ENCODE measurements around the gene PIGBOS1. TPM values are rescaled to one million over a fixed set of nuclear protein-coding genes. Genes with fewer than 3 reads are reported as not detected.
"Not testable (repeated sequence)": the region's sequence is repeated elsewhere in the genome, so short reads cannot be mapped to it uniquely, and the experiment has no call there.

The PIGBOS1 gene
- total RNA-seq, 1 donor from 2014 or later = 12.5 TPM

GRCh38 chr15:55282284-55282833 is 36.6 kb downstream of the PIGBOS1 start:
- Mint-ChIP-seq H3K27ac (ENCODE audit: unreplicated experiment) (no peak overlapping the region), H3K9me3 (no peaks in the 10 kb centered on the region), H3K4me3 (no peak overlapping the region), H3K27me3 (ENCODE audit: low read depth) (no peaks in the 10 kb centered on the region), H3K36me3 (ENCODE audit: low read depth) (no peaks in the 10 kb centered on the region), H3K4me1 (no peaks in the 10 kb centered on the region)
- TF ChIP-seq CTCF (conservative IDR thresholded peaks at IDR 0.05) = no peak
- DNase-seq (ENCODE audit: low read depth, low spot score) = no peak

- Mint-ChIP-seq H3K4me3 (no peak overlapping the region), H3K4me1 (no peaks in the 10 kb centered on the region), H3K27ac (ENCODE audit: unreplicated experiment) (no peak overlapping the region), H3K36me3 (ENCODE audit: low read depth) (no peaks in the 10 kb centered on the region), H3K9me3 (no peaks in the 10 kb centered on the region), H3K27me3 (ENCODE audit: low read depth) (no peaks in the 10 kb centered on the region)
- no peak for TF ChIP-seq CTCF (conservative IDR thresholded peaks at IDR 0.05)
- no peak for DNase-seq (ENCODE audit: low read depth, low spot score)
Observed at GRCh38 chr15:55281517-55282228, 37.2 kb downstream of the PIGBOS1 start.

- not testable (repeated sequence) for H3K4me1 Mint-ChIP-seq; DNase-seq (ENCODE audit: low read depth, low spot score); H3K9me3 Mint-ChIP-seq; H3K36me3 Mint-ChIP-seq (ENCODE audit: low read depth); H3K4me3 Mint-ChIP-seq; H3K27me3 Mint-ChIP-seq (ENCODE audit: low read depth); H3K27ac Mint-ChIP-seq (ENCODE audit: unreplicated experiment)
Observed at GRCh38 chr15:55280589-55280988, 38.3 kb downstream of the PIGBOS1 start.

- H3K9me3 Mint-ChIP-seq = no peaks in the 10 kb centered on the region
- no peaks in the 10 kb centered on the region for H3K27me3 Mint-ChIP-seq (ENCODE audit: low read depth)
- H3K4me1 Mint-ChIP-seq = no peaks in the 10 kb centered on the region
- H3K4me3 Mint-ChIP-seq = no peak overlapping the region
- TF ChIP-seq CTCF (conservative IDR thresholded peaks at IDR 0.05) = no peak
- H3K36me3 Mint-ChIP-seq (ENCODE audit: low read depth) = no peaks in the 10 kb centered on the region
- no peak for DNase-seq (ENCODE audit: low read depth, low spot score)
- no peak overlapping the region for H3K27ac Mint-ChIP-seq (ENCODE audit: unreplicated experiment)
Observed at GRCh38 chr15:55279746-55280351, 39.1 kb downstream of the PIGBOS1 start.

GRCh38 chr15:55279100-55279745 is 39.7 kb downstream of the PIGBOS1 start:
- DNase-seq (ENCODE audit: low read depth, low spot score) = no peak
- TF ChIP-seq CTCF (conservative IDR thresholded peaks at IDR 0.05) = no peak
- Mint-ChIP-seq H3K27me3 (ENCODE audit: low read depth) (no peaks in the 10 kb centered on the region), H3K36me3 (ENCODE audit: low read depth) (no peaks in the 10 kb centered on the region), H3K27ac (ENCODE audit: unreplicated experiment) (no peak overlapping the region), H3K9me3 (no peaks in the 10 kb centered on the region), H3K4me3 (no peak overlapping the region), H3K4me1 (no peaks in the 10 kb centered on the region)

GRCh38 chr15:55277715-55278114 is 41.2 kb downstream of the PIGBOS1 start:
- no peaks in the 10 kb centered on the region for H3K27me3 Mint-ChIP-seq (ENCODE audit: low read depth)
- no peak for TF ChIP-seq CTCF (conservative IDR thresholded peaks at IDR 0.05)
- no peaks in the 10 kb centered on the region for H3K9me3 Mint-ChIP-seq
- H3K27ac Mint-ChIP-seq (ENCODE audit: unreplicated experiment) = no peak overlapping the region
- H3K36me3 Mint-ChIP-seq (ENCODE audit: low read depth) = no peaks in the 10 kb centered on the region
- no peaks in the 10 kb centered on the region for H3K4me1 Mint-ChIP-seq
- no peak for DNase-seq (ENCODE audit: low read depth, low spot score)
- H3K4me3 Mint-ChIP-seq = no peak overlapping the region

All from neural crest cell (in vitro differentiated cells).